ENCODE data around the gene STEAP1B.

Gene STEAP1B

GRCh38 chr7:22404421-22405023 lies 95.5 kb downstream of the STEAP1B start:
- H3K9me3 ChIP-seq (ENCODE audit: control insufficient read depth, low read length): no peaks in the 10 kb centered on the region
- no peaks in the 10 kb centered on the region for H3K27me3 ChIP-seq (ENCODE audit: control insufficient read depth, insufficient read depth, low read length, poor library complexity, severe bottlenecking)
- WGBS, 2 experiments: 89 to 98% methylated on average over 3 of the region's 3 CpGs
- H3K36me3 ChIP-seq (ENCODE audit: control insufficient read depth, insufficient read depth, low read length): no peaks in the 10 kb centered on the region
- no peak overlapping the region for H3K4me3 ChIP-seq (ENCODE audit: insufficient read depth, low read depth, low read length)
- no peak overlapping the region for H3K27ac ChIP-seq (ENCODE audit: insufficient read depth, low read depth, low read length, poor library complexity, severe bottlenecking)
- H3K4me1 ChIP-seq (ENCODE audit: control insufficient read depth, insufficient read depth, low read length): no peaks in the 10 kb centered on the region

GRCh38 chr7:22403344-22403743 lies 96.6 kb downstream of the STEAP1B start:
- no peaks in the 10 kb centered on the region for H3K9me3 ChIP-seq (ENCODE audit: control insufficient read depth, low read length)
- H3K36me3 ChIP-seq (ENCODE audit: control insufficient read depth, insufficient read depth, low read length): no peaks in the 10 kb centered on the region
- no peaks in the 10 kb centered on the region for H3K27me3 ChIP-seq (ENCODE audit: control insufficient read depth, insufficient read depth, low read length, poor library complexity, severe bottlenecking)
- WGBS, 2 experiments: 87 to 95% methylated on average over 2 of the region's 2 CpGs
- H3K4me1 ChIP-seq (ENCODE audit: control insufficient read depth, insufficient read depth, low read length): no peaks in the 10 kb centered on the region
- no peak overlapping the region for H3K4me3 ChIP-seq (ENCODE audit: insufficient read depth, low read depth, low read length)
- H3K27ac ChIP-seq (ENCODE audit: insufficient read depth, low read depth, low read length, poor library complexity, severe bottlenecking): no peak overlapping the region

- no peak overlapping the region for H3K4me3 ChIP-seq (ENCODE audit: insufficient read depth, low read depth, low read length)
- H3K27ac ChIP-seq (ENCODE audit: insufficient read depth, low read depth, low read length, poor library complexity, severe bottlenecking): no peak overlapping the region
- 88 to 89% methylated on average over 2 of the region's 2 CpGs for WGBS, 2 experiments
- H3K36me3 ChIP-seq (ENCODE audit: control insufficient read depth, insufficient read depth, low read length): no peaks in the 10 kb centered on the region
- H3K27me3 ChIP-seq (ENCODE audit: control insufficient read depth, insufficient read depth, low read length, poor library complexity, severe bottlenecking): no peaks in the 10 kb centered on the region
- no peaks in the 10 kb centered on the region for H3K9me3 ChIP-seq (ENCODE audit: control insufficient read depth, low read length)
- H3K4me1 ChIP-seq (ENCODE audit: control insufficient read depth, insufficient read depth, low read length): no peaks in the 10 kb centered on the region
Observed at GRCh38 chr7:22402250-22402649, 97.7 kb downstream of the STEAP1B start.

GRCh38 chr7:22400936-22401553 lies 98.9 kb downstream of the STEAP1B start:
- Histone ChIP-seq H3K4me3 (ENCODE audit: insufficient read depth, low read depth, low read length) (no peak overlapping the region), H3K27ac (ENCODE audit: insufficient read depth, low read depth, low read length, poor library complexity, severe bottlenecking) (no peak overlapping the region), H3K36me3 (ENCODE audit: control insufficient read depth, insufficient read depth, low read length) (no peaks in the 10 kb centered on the region), H3K9me3 (ENCODE audit: control insufficient read depth, low read length) (no peaks in the 10 kb centered on the region), H3K4me1 (ENCODE audit: control insufficient read depth, insufficient read depth, low read length) (no peaks in the 10 kb centered on the region), H3K27me3 (ENCODE audit: control insufficient read depth, insufficient read depth, low read length, poor library complexity, severe bottlenecking) (no peaks in the 10 kb centered on the region)
- 95 to 97% methylated on average over 2 to 3 of the region's 3 CpGs for WGBS, 2 experiments

GRCh38 chr7:22400150-22400814 lies 99.7 kb downstream of the STEAP1B start:
- WGBS, 2 experiments: 87 to 89% methylated on average over 9 to 10 of the region's 10 CpGs

GRCh38 chr7:22399546-22399945 lies 100.4 kb downstream of the STEAP1B start:
- Histone ChIP-seq H3K27ac (ENCODE audit: insufficient read depth, low read depth, low read length, poor library complexity, severe bottlenecking) (no peak overlapping the region), H3K4me1 (ENCODE audit: control insufficient read depth, insufficient read depth, low read length) (no peaks in the 10 kb centered on the region), H3K4me3 (ENCODE audit: insufficient read depth, low read depth, low read length) (no peak overlapping the region), H3K27me3 (ENCODE audit: control insufficient read depth, insufficient read depth, low read length, poor library complexity, severe bottlenecking) (no peaks in the 10 kb centered on the region), H3K36me3 (ENCODE audit: control insufficient read depth, insufficient read depth, low read length) (no peaks in the 10 kb centered on the region), H3K9me3 (ENCODE audit: control insufficient read depth, low read length) (no peaks in the 10 kb centered on the region)
- 93% methylated on average over 2 of the region's 2 CpGs for WGBS, 2 experiments

More at GRCh38 chr7:22400150-22400814, 99.7 kb downstream of the STEAP1B start:
- H3K4me3 ChIP-seq (ENCODE audit: insufficient read depth, low read depth, low read length): no peak overlapping the region
- H3K27me3 ChIP-seq (ENCODE audit: control insufficient read depth, insufficient read depth, low read length, poor library complexity, severe bottlenecking): no peaks in the 10 kb centered on the region
- H3K27ac ChIP-seq (ENCODE audit: insufficient read depth, low read depth, low read length, poor library complexity, severe bottlenecking): no peak overlapping the region
- H3K9me3 ChIP-seq (ENCODE audit: control insufficient read depth, low read length): no peaks in the 10 kb centered on the region
- H3K36me3 ChIP-seq (ENCODE audit: control insufficient read depth, insufficient read depth, low read length): no peaks in the 10 kb centered on the region
- no peaks in the 10 kb centered on the region for H3K4me1 ChIP-seq (ENCODE audit: control insufficient read depth, insufficient read depth, low read length)

- H3K4me1 ChIP-seq (ENCODE audit: control insufficient read depth, insufficient read depth, low read length): no peaks in the 10 kb centered on the region
- no peak overlapping the region for H3K4me3 ChIP-seq (ENCODE audit: insufficient read depth, low read depth, low read length)
- no peaks in the 10 kb centered on the region for H3K36me3 ChIP-seq (ENCODE audit: control insufficient read depth, insufficient read depth, low read length)
- H3K27me3 ChIP-seq (ENCODE audit: control insufficient read depth, insufficient read depth, low read length, poor library complexity, severe bottlenecking): no peaks in the 10 kb centered on the region
- no peak overlapping the region for H3K27ac ChIP-seq (ENCODE audit: insufficient read depth, low read depth, low read length, poor library complexity, severe bottlenecking)
- H3K9me3 ChIP-seq (ENCODE audit: control insufficient read depth, low read length): no peaks in the 10 kb centered on the region
Observed at GRCh38 chr7:22399091-22399490, 100.9 kb downstream of the STEAP1B start.

- no peaks in the 10 kb centered on the region for H3K36me3 ChIP-seq (ENCODE audit: control insufficient read depth, insufficient read depth, low read length)
- WGBS, 2 experiments: 79 to 83% methylated on average over 5 of the region's 5 CpGs
Observed at GRCh38 chr7:22397981-22398380, 102.0 kb downstream of the STEAP1B start.

GRCh38 chr7:22395222-22395621 lies 104.8 kb downstream of the STEAP1B start:
- H3K36me3 ChIP-seq (ENCODE audit: control insufficient read depth, insufficient read depth, low read length): no peaks in the 10 kb centered on the region

More at GRCh38 chr7:22397981-22398380, 102.0 kb downstream of the STEAP1B start:
- no peak overlapping the region for H3K27ac ChIP-seq (ENCODE audit: insufficient read depth, low read depth, low read length, poor library complexity, severe bottlenecking)
- H3K4me1 ChIP-seq (ENCODE audit: control insufficient read depth, insufficient read depth, low read length): no peaks in the 10 kb centered on the region
- no peaks in the 10 kb centered on the region for H3K9me3 ChIP-seq (ENCODE audit: control insufficient read depth, low read length)
- H3K27me3 ChIP-seq (ENCODE audit: control insufficient read depth, insufficient read depth, low read length, poor library complexity, severe bottlenecking): no peaks in the 10 kb centered on the region
- H3K4me3 ChIP-seq (ENCODE audit: insufficient read depth, low read depth, low read length): no peak overlapping the region

GRCh38 chr7:22394739-22395138 lies 105.2 kb downstream of the STEAP1B start:
- 97 to 98% methylated on average over 3 of the region's 3 CpGs for WGBS, 2 experiments

More at GRCh38 chr7:22395222-22395621, 104.8 kb downstream of the STEAP1B start:
- 78 to 90% methylated on average over 5 to 6 of the region's 6 CpGs for WGBS, 2 experiments
- no peaks in the 10 kb centered on the region for H3K4me1 ChIP-seq (ENCODE audit: control insufficient read depth, insufficient read depth, low read length)
- H3K27me3 ChIP-seq (ENCODE audit: control insufficient read depth, insufficient read depth, low read length, poor library complexity, severe bottlenecking): no peaks in the 10 kb centered on the region
- no peak overlapping the region for H3K27ac ChIP-seq (ENCODE audit: insufficient read depth, low read depth, low read length, poor library complexity, severe bottlenecking)
- H3K9me3 ChIP-seq (ENCODE audit: control insufficient read depth, low read length): no peaks in the 10 kb centered on the region
- H3K4me3 ChIP-seq (ENCODE audit: insufficient read depth, low read depth, low read length): no peak overlapping the region

More at GRCh38 chr7:22394739-22395138, 105.2 kb downstream of the STEAP1B start:
- H3K4me3 ChIP-seq (ENCODE audit: insufficient read depth, low read depth, low read length): no peak overlapping the region
- no peaks in the 10 kb centered on the region for H3K4me1 ChIP-seq (ENCODE audit: control insufficient read depth, insufficient read depth, low read length)
- H3K27me3 ChIP-seq (ENCODE audit: control insufficient read depth, insufficient read depth, low read length, poor library complexity, severe bottlenecking): no peaks in the 10 kb centered on the region
- no peak overlapping the region for H3K27ac ChIP-seq (ENCODE audit: insufficient read depth, low read depth, low read length, poor library complexity, severe bottlenecking)
- no peaks in the 10 kb centered on the region for H3K9me3 ChIP-seq (ENCODE audit: control insufficient read depth, low read length)
- no peaks in the 10 kb centered on the region for H3K36me3 ChIP-seq (ENCODE audit: control insufficient read depth, insufficient read depth, low read length)
